Measurements from ENCODE around the gene SMG6.

SMG6 gene

DNA sequence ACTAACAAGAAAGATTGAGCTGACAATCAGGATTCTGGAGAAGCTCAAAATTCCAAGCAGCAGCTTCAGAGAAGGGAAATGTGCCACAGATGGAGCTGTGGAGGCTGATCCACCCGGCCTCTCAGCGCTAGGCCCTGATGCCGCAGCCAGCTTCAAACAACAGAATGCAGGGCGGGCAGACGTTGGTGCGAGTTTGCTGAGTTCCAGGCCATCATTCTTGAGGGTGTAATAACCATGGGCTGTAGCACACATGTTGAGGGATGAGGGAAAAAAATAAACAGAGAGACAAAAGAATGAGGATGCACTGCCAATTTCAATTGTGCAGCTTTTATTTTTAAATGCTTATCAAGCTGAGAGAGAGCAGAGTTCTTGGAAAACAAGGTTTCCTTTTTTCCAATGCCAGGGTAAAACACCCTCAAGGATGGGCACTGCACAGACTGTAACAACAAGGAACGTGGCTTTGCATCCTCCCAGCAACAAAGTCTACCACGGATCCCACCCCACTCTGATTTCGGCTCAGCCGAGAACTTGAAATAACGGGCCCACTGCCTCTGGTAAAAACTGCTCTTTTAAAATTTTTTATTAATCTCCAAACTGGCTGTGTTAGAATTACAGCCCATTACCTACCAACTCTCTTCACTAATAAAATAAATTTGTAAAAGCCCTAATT, 90.2 kb downstream of the SMG6 start:
- no peak overlapping the region for H3K27ac ChIP-seq (ENCODE audit: low read depth, low read length)

DNA sequence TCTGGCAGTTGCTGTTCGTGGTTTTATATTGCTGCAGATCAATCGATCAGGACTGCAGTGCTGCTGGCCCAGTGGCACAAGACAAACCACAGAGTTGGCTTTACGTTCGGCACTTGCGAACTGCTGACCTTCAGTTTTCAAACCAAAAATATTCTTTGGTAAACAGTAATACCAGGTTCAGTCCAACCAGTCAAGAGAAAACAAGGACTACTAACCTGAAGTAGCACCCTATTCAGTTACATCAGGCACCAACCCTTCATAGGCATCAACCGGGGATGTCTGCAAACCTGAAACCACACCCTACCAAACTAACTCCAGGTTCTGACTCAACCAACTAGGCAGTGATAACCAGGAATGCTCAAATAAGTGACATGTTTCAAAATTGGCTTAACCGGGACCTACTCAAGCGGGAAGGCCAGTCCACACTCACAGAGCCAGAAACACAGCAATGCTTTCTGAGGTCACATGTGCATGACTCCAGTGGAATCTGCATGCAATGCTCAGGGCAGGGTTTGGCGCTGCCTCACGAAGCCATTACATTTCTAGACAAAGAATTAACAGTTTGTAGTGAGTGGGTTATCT, 91.1 kb downstream of the SMG6 start:
- no peak overlapping the region for H3K56ac ChIP-seq (ENCODE audit: low read length)
- no peak overlapping the region for H2BK5ac ChIP-seq (ENCODE audit: low read length)
- WGBS (ENCODE audit: extremely low coverage, insufficient coverage, low lambda C conversion rate): no CpG with 5 or more reads among the region's 10 CpGs
- H3K79me1 ChIP-seq (ENCODE audit: low read length): peaks cover 4% of the 10 kb centered on the region
- H3K4me2 ChIP-seq (ENCODE audit: low read length): no peak overlapping the region
- H3K4ac ChIP-seq (ENCODE audit: low read depth, low read length): no peak overlapping the region
- H4K5ac ChIP-seq (ENCODE audit: low read length): no peak overlapping the region
- no peak overlapping the region for H3K27ac ChIP-seq (ENCODE audit: low read depth, low read length)
- no peak overlapping the region for H2AK5ac ChIP-seq (ENCODE audit: low read length)
- H4K8ac ChIP-seq (ENCODE audit: low read depth, low read length): no peak overlapping the region
- no peak for DNase-seq
- H3K4me3 ChIP-seq (ENCODE audit: low read length): no peak overlapping the region
- H3K36me3 ChIP-seq (ENCODE audit: control insufficient read depth, insufficient read depth, low read length): no peaks in the 10 kb centered on the region
- H2BK15ac ChIP-seq (replicated peaks; ENCODE audit: low read depth): no peak overlapping the region
- H3K79me2 ChIP-seq (ENCODE audit: control insufficient read depth, insufficient read depth, low read length): no peaks in the 10 kb centered on the region
- H3K27me3 ChIP-seq (ENCODE audit: insufficient read depth, low read length, poor library complexity): no peaks in the 10 kb centered on the region
- no peak overlapping the region for H2BK120ac ChIP-seq (ENCODE audit: low read depth, low read length)
- H3K4me1 ChIP-seq (ENCODE audit: control insufficient read depth, low read depth, low read length): no peaks in the 10 kb centered on the region
- no peak overlapping the region for H3K18ac ChIP-seq (ENCODE audit: low read length)
- H3K9ac ChIP-seq (ENCODE audit: low read length): no peak overlapping the region
- no peak overlapping the region for H3K23ac ChIP-seq (ENCODE audit: low read length)

More for the DNA sequence above, 90.2 kb downstream of the SMG6 start:
- H3K56ac ChIP-seq (ENCODE audit: low read length): no peak overlapping the region
- H3K23ac ChIP-seq (ENCODE audit: low read length): no peak overlapping the region
- H2BK120ac ChIP-seq (ENCODE audit: low read depth, low read length): no peak overlapping the region
- no CpG with 5 or more reads among the region's 11 CpGs for WGBS (ENCODE audit: extremely low coverage, insufficient coverage, low lambda C conversion rate)
- no peaks in the 10 kb centered on the region for H3K36me3 ChIP-seq (ENCODE audit: control insufficient read depth, insufficient read depth, low read length)
- no peaks in the 10 kb centered on the region for H3K4me1 ChIP-seq (ENCODE audit: control insufficient read depth, low read depth, low read length)
- H3K27me3 ChIP-seq (ENCODE audit: insufficient read depth, low read length, poor library complexity): no peaks in the 10 kb centered on the region
- peaks cover 4% of the 10 kb centered on the region for H3K79me1 ChIP-seq (ENCODE audit: low read length)
- no peak for DNase-seq
- H3K4me3 ChIP-seq (ENCODE audit: low read length): no peak overlapping the region
- H3K18ac ChIP-seq (ENCODE audit: low read length): no peak overlapping the region
- H4K5ac ChIP-seq (ENCODE audit: low read length): no peak overlapping the region
- H3K4me2 ChIP-seq (ENCODE audit: low read length): no peak overlapping the region
- H3K9ac ChIP-seq (ENCODE audit: low read length): no peak overlapping the region
- H2AK5ac ChIP-seq (ENCODE audit: low read length): no peak overlapping the region
- no peak overlapping the region for H4K8ac ChIP-seq (ENCODE audit: low read depth, low read length)
- no peaks in the 10 kb centered on the region for H3K79me2 ChIP-seq (ENCODE audit: control insufficient read depth, insufficient read depth, low read length)
- H2BK15ac ChIP-seq (replicated peaks; ENCODE audit: low read depth): no peak overlapping the region
- H3K4ac ChIP-seq (ENCODE audit: low read depth, low read length): no peak overlapping the region
- no peak overlapping the region for H2BK5ac ChIP-seq (ENCODE audit: low read length)

DNA sequence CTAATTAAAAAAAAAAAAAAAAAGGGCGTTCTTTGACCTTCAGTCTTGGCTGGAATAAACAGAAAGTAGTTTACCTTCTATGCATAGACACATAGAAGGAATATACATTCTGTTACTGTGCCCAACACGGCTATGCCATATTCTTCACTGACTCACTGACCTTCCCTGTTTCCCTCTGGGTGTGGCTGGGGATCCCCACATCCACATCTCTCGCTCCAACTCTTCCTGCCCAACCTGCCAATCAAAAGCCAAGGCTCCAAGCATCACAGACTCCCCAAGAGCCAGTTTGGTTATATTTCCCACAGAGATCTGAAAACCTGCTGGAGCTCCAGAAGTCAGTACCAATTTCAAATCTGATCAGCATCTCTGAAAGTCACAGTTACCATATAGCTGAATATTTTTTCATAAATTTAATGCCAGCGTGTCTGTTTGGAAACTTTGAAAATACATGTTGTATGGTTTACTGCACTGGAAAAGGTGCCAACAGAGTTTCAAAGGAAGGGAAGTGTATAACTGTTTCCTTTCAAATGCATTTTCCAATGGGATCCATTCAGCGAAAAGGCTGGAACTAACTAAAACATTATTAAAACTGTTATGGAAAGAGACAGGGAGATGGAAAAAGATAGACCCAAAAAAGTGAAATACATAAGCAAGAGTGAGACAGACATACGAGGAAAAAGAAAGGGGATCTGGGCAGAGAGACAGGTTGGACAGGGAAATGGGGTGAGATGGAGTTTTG, 91.8 kb downstream of the SMG6 start:
- Histone ChIP-seq H3K23ac (ENCODE audit: low read length) (no peak overlapping the region), H3K4me3 (ENCODE audit: low read length) (no peak overlapping the region), H3K9ac (ENCODE audit: low read length) (no peak overlapping the region), H3K18ac (ENCODE audit: low read length) (no peak overlapping the region), H2BK5ac (ENCODE audit: low read length) (no peak overlapping the region), H3K79me2 (ENCODE audit: control insufficient read depth, insufficient read depth, low read length) (no peaks in the 10 kb centered on the region), H3K79me1 (ENCODE audit: low read length) (peaks cover 4% of the 10 kb centered on the region), H2BK15ac (replicated peaks; ENCODE audit: low read depth) (no peak overlapping the region), H3K4ac (ENCODE audit: low read depth, low read length) (no peak overlapping the region), H3K56ac (ENCODE audit: low read length) (no peak overlapping the region), H2AK5ac (ENCODE audit: low read length) (no peak overlapping the region), H4K8ac (ENCODE audit: low read depth, low read length) (no peak overlapping the region), H3K27me3 (ENCODE audit: insufficient read depth, low read length, poor library complexity) (no peaks in the 10 kb centered on the region), H3K4me1 (ENCODE audit: control insufficient read depth, low read depth, low read length) (no peaks in the 10 kb centered on the region), H3K27ac (ENCODE audit: low read depth, low read length) (no peak overlapping the region), H2BK120ac (ENCODE audit: low read depth, low read length) (no peak overlapping the region), H3K36me3 (ENCODE audit: control insufficient read depth, insufficient read depth, low read length) (no peaks in the 10 kb centered on the region), H4K5ac (ENCODE audit: low read length) (no peak overlapping the region), H3K4me2 (ENCODE audit: low read length) (no peak overlapping the region)
- DNase-seq: no peak
- WGBS (ENCODE audit: extremely low coverage, insufficient coverage, low lambda C conversion rate): no CpG with 5 or more reads among the region's 6 CpGs

DNA sequence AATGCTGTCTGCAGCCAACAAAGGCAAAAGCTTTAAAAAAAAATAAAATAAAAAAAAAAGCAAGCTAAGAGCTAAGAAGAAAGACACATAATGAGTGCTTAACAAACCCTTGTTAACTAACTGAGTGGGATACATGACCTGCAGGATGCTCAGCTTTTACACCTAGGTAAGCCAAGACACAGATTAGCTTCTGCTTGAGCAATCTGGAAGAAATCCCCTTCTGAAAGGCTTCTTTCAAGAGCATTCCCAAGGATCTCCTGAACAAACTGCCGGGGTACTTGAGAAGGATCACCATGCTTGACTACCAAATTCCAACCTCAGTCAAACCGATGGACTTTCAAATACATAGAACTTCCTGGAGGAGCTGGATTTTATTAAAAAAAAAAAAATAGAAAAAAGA, 92.9 kb downstream of the SMG6 start:
- H4K5ac ChIP-seq (ENCODE audit: low read length): no peak overlapping the region
- no peak overlapping the region for H4K8ac ChIP-seq (ENCODE audit: low read depth, low read length)
- no peaks in the 10 kb centered on the region for H3K27me3 ChIP-seq (ENCODE audit: insufficient read depth, low read length, poor library complexity)
- no peak overlapping the region for H2BK15ac ChIP-seq (replicated peaks; ENCODE audit: low read depth)
- H3K9ac ChIP-seq (ENCODE audit: low read length): no peak overlapping the region
- no peak overlapping the region for H3K4ac ChIP-seq (ENCODE audit: low read depth, low read length)
- no peak overlapping the region for H2AK5ac ChIP-seq (ENCODE audit: low read length)
- no peak overlapping the region for H2BK5ac ChIP-seq (ENCODE audit: low read length)
- no peak overlapping the region for H3K56ac ChIP-seq (ENCODE audit: low read length)
- H3K4me1 ChIP-seq (ENCODE audit: control insufficient read depth, low read depth, low read length): no peaks in the 10 kb centered on the region
- H3K79me2 ChIP-seq (ENCODE audit: control insufficient read depth, insufficient read depth, low read length): no peaks in the 10 kb centered on the region
- H3K23ac ChIP-seq (ENCODE audit: low read length): no peak overlapping the region
- H2BK120ac ChIP-seq (ENCODE audit: low read depth, low read length): no peak overlapping the region
- H3K36me3 ChIP-seq (ENCODE audit: control insufficient read depth, insufficient read depth, low read length): no peaks in the 10 kb centered on the region
- H3K18ac ChIP-seq (ENCODE audit: low read length): no peak overlapping the region
- H3K4me3 ChIP-seq (ENCODE audit: low read length): no peak overlapping the region
- no peak overlapping the region for H3K4me2 ChIP-seq (ENCODE audit: low read length)
- no peak overlapping the region for H3K27ac ChIP-seq (ENCODE audit: low read depth, low read length)
- no peak for DNase-seq
- H3K79me1 ChIP-seq (ENCODE audit: low read length): peaks cover 4% of the 10 kb centered on the region
- no CpG with 5 or more reads among the region's 2 CpGs for WGBS (ENCODE audit: extremely low coverage, insufficient coverage, low lambda C conversion rate)

DNA sequence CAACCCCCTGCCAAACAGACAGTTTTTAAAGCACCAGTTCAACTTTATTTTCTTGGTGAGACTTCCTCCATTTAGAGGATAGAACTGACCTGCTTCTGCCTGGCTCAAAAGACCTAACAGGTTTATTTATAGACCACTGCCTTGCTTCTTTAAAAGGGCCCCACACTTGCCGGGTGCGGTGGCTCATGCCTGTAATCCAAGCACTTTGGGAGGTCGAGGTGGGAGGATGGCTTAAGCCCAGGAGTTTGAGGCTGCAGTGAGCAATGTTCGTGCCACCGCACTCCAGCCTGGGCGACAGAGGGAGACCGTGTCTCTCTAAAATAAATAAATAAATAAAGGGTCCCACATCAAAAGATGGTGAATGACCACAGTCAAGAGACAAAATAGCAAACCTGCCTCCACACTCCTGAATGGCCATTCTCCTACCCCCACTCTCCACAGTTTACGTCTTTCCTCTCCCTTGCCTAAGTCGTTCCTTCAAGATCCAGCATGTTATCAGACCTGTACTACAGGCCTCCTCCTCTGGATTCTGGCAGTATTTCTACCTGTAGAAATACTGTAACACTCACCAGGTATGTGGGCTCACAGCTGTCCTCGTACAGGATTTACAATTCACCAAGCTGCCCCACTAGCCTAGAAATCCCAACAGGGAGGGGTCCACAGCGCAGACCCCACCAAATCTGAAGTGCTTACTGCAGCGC, 95.6 kb downstream of the SMG6 start:
- WGBS (ENCODE audit: extremely low coverage, insufficient coverage, low lambda C conversion rate): no CpG with 5 or more reads among the region's 12 CpGs
- H3K79me2 ChIP-seq (ENCODE audit: control insufficient read depth, insufficient read depth, low read length): no peaks in the 10 kb centered on the region
- H3K27me3 ChIP-seq (ENCODE audit: insufficient read depth, low read length, poor library complexity): no peaks in the 10 kb centered on the region
- no peak overlapping the region for H3K18ac ChIP-seq (ENCODE audit: low read length)
- H2BK15ac ChIP-seq (replicated peaks; ENCODE audit: low read depth): no peak overlapping the region
- no peak overlapping the region for H4K8ac ChIP-seq (ENCODE audit: low read depth, low read length)
- no peaks in the 10 kb centered on the region for H3K4me1 ChIP-seq (ENCODE audit: control insufficient read depth, low read depth, low read length)
- no peaks in the 10 kb centered on the region for H3K36me3 ChIP-seq (ENCODE audit: control insufficient read depth, insufficient read depth, low read length)
- no peak overlapping the region for H3K4me2 ChIP-seq (ENCODE audit: low read length)
- H4K5ac ChIP-seq (ENCODE audit: low read length): no peak overlapping the region
- H3K79me1 ChIP-seq (ENCODE audit: low read length): no peaks in the 10 kb centered on the region
- DNase-seq: no peak
- no peak overlapping the region for H2BK120ac ChIP-seq (ENCODE audit: low read depth, low read length)
- H3K23ac ChIP-seq (ENCODE audit: low read length): no peak overlapping the region
- no peak overlapping the region for H3K9ac ChIP-seq (ENCODE audit: low read length)
- H3K56ac ChIP-seq (ENCODE audit: low read length): no peak overlapping the region
- H2AK5ac ChIP-seq (ENCODE audit: low read length): no peak overlapping the region
- H3K27ac ChIP-seq (ENCODE audit: low read depth, low read length): no peak overlapping the region
- H3K4me3 ChIP-seq (ENCODE audit: low read length): no peak overlapping the region
- H3K4ac ChIP-seq (ENCODE audit: low read depth, low read length): no peak overlapping the region
- H2BK5ac ChIP-seq (ENCODE audit: low read length): no peak overlapping the region

All from mesendoderm (in vitro differentiated cells).